ENCODE measurements around the gene RAB36. TPM values are rescaled to one million over a fixed set of nuclear protein-coding genes. Genes with fewer than 3 reads are reported as not detected.

Gene RAB36
- polyA plus RNA-seq, 1 of the 3 experiments (the other 2 are of a cell fraction), result 6.6 TPM

DNA sequence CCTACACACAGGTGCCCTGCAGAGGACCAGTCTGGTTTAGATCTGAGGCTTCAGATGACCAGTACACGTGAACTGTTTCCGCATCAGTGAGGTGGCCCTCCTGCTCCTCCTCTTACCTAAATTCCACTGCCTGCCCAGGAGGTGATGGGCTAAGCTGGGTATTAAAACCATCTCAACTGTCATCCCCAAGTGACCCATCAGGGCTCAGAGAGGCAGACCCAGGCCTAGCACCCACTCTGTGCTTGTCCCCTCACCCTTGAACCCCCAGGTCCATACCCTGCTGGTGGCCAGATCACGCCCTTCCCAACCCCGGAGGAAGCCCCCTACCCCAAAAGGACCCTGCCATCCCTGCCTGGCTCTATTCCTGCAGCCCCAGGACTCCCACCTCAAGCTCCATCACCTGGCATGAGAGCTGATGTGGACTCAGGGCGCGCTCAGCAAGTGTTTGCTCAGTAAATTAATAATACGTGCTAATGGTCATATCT is 24.8 kb upstream of the RAB36 start:
- Histone ChIP-seq H2AFZ (ENCODE audit: low read depth) (no peak overlapping the region), H3K9me3 (no peaks in the 10 kb centered on the region), H3K27me3 (ENCODE audit: insufficient read depth) (no peaks in the 10 kb centered on the region), H3K36me3 (replicated peaks in 1 of 2; ENCODE audit: control insufficient read depth in 1 of 2, insufficient read depth in 2 of 2, low read length in 1 of 2) (no peaks in the 10 kb centered on the region), H3K4me1 (ENCODE audit: control insufficient read depth in 1 of 2, insufficient read depth in 2 of 2, low read depth in 1 of 2, low read length in 1 of 2) (peaks cover 0 to 48% of the 10 kb centered on the region in 2 experiments; a peak in 1 of 4 replicates), H3K27ac (ENCODE audit: low read depth in 2 of 2, low read length in 1 of 2) (no peak overlapping the region), H3K79me2 (ENCODE audit: insufficient read depth) (no peaks in the 10 kb centered on the region), H3F3A (replicated peaks; ENCODE audit: insufficient read depth) (no peaks in the 10 kb centered on the region), H3K4me3 (ENCODE audit: low read depth in 2 of 2, low read length in 1 of 2) (no peak overlapping the region), H3K9ac (no peak overlapping the region), H4K20me1 (ENCODE audit: insufficient read depth) (no peaks in the 10 kb centered on the region), H3K4me2 (no peak overlapping the region), H3K9me2 (no peaks in the 10 kb centered on the region)
- DNase-seq, result no peak
- 88% methylated on average over 4 of the region's 7 CpGs for WGBS (ENCODE audit: low lambda C conversion rate)
- ChIA-PET POLR2A (no interaction called here), CTCF (interaction anchor here (0.7 to 10.0 kb wide), 6 partner anchors 7 to 265 kb away, joined by 3 to 161 read pairs (median 5); no protein-coding TSS in a partner anchor)
- no peak for TF ChIP-seq TAF1 (IDR thresholded peaks at IDR 0.05; ENCODE audit: borderline replicate concordance, low read depth, low read length)
- TF ChIP-seq POLR2AphosphoS5 (IDR thresholded peaks at IDR 0.05; ENCODE audit: low read depth, low read length), result no peak
- no peak for TF ChIP-seq TEAD4 (IDR thresholded peaks at IDR 0.05; ENCODE audit: borderline replicate concordance, insufficient read depth)
- TF ChIP-seq FOXM1 (IDR thresholded peaks at IDR 0.05; ENCODE audit: low read depth), result no peak
- TF ChIP-seq, protein P1, sequence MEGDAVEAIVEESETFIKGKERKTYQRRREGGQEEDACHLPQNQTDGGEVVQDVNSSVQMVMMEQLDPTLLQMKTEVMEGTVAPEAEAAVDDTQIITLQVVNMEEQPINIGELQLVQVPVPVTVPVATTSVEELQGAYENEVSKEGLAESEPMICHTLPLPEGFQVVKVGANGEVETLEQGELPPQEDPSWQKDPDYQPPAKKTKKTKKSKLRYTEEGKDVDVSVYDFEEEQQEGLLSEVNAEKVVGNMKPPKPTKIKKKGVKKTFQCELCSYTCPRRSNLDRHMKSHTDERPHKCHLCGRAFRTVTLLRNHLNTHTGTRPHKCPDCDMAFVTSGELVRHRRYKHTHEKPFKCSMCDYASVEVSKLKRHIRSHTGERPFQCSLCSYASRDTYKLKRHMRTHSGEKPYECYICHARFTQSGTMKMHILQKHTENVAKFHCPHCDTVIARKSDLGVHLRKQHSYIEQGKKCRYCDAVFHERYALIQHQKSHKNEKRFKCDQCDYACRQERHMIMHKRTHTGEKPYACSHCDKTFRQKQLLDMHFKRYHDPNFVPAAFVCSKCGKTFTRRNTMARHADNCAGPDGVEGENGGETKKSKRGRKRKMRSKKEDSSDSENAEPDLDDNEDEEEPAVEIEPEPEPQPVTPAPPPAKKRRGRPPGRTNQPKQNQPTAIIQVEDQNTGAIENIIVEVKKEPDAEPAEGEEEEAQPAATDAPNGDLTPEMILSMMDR (IDR thresholded peaks at IDR 0.05), result no peak
- no peak for TF ChIP-seq RCOR1 (IDR thresholded peaks at IDR 0.05; ENCODE audit: low read length)
- no peak for TF ChIP-seq ZBTB33 (IDR thresholded peaks at IDR 0.05; ENCODE audit: borderline replicate concordance, low read depth)
- no peak for TF ChIP-seq REST (IDR thresholded peaks at IDR 0.05; ENCODE audit: low read depth, low read length)
- no peak for TF ChIP-seq IRF3 (IDR thresholded peaks at IDR 0.05; ENCODE audit: low read depth, low read length)
- TF ChIP-seq ELF1 (IDR thresholded peaks at IDR 0.05), result no peak
- no peak for TF ChIP-seq EZH2phosphoT487 (IDR thresholded peaks at IDR 0.05; ENCODE audit: borderline replicate concordance, low read depth)
- no peak for TF ChIP-seq NRF1 (IDR thresholded peaks at IDR 0.05; ENCODE audit: low read depth, low read length)
- TF ChIP-seq, protein P2, sequence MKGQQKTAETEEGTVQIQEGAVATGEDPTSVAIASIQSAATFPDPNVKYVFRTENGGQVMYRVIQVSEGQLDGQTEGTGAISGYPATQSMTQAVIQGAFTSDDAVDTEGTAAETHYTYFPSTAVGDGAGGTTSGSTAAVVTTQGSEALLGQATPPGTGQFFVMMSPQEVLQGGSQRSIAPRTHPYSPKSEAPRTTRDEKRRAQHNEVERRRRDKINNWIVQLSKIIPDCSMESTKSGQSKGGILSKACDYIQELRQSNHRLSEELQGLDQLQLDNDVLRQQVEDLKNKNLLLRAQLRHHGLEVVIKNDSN (IDR thresholded peaks at IDR 0.05; ENCODE audit: borderline replicate concordance, low read depth), result no peak
- no peak for TF ChIP-seq RAD21 (IDR thresholded peaks at IDR 0.05; ENCODE audit: low read length)
- TF ChIP-seq, protein P3, sequence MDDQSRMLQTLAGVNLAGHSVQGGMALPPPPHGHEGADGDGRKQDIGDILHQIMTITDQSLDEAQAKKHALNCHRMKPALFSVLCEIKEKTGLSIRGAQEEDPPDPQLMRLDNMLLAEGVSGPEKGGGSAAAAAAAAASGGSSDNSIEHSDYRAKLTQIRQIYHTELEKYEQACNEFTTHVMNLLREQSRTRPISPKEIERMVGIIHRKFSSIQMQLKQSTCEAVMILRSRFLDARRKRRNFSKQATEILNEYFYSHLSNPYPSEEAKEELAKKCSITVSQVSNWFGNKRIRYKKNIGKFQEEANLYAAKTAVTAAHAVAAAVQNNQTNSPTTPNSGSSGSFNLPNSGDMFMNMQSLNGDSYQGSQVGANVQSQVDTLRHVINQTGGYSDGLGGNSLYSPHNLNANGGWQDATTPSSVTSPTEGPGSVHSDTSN (IDR thresholded peaks at IDR 0.05), result no peak
- TF ChIP-seq FOSL2 (IDR thresholded peaks at IDR 0.05; ENCODE audit: borderline replicate concordance, low read depth), result no peak
- no peak for TF ChIP-seq MAX (IDR thresholded peaks at IDR 0.05; ENCODE audit: low read depth)

Data from SK-N-SH (cell line).